ENCODE results near the gene PPP1R14C.

PPP1R14C gene

GRCh38 chr6:150227281-150227680 is 84.4 kb downstream of the PPP1R14C start:
- H3K4me2 ChIP-seq: no peak overlapping the region
- H3K27ac ChIP-seq: no peak overlapping the region
- no peaks in the 10 kb centered on the region for H3K36me3 ChIP-seq (ENCODE audit: insufficient read depth)
- no peaks in the 10 kb centered on the region for H4K20me1 ChIP-seq (ENCODE audit: insufficient read depth)
- H2AFZ ChIP-seq (ENCODE audit: low read depth): no peak overlapping the region
- no peaks in the 10 kb centered on the region for H3K4me1 ChIP-seq (ENCODE audit: low read depth, poor library complexity, severe bottlenecking)
- no peak overlapping the region for H3K4me3 ChIP-seq (IDR thresholded peaks at IDR 0.05; ENCODE audit: insufficient read depth, low read depth, low read length)
- no peaks in the 10 kb centered on the region for H3K27me3 ChIP-seq (ENCODE audit: insufficient read depth, low read depth)
- no peak for TF ChIP-seq CTCF (conservative IDR thresholded peaks at IDR 0.05; ENCODE audit: low read depth, low read length)
- H3K9ac ChIP-seq: no peak overlapping the region
- no peaks in the 10 kb centered on the region for H3K79me2 ChIP-seq (ENCODE audit: insufficient read depth, low read depth)

GRCh38 chr6:150228072-150228733 is 85.4 kb downstream of the PPP1R14C start:
- no peak for TF ChIP-seq CTCF (conservative IDR thresholded peaks at IDR 0.05; ENCODE audit: low read depth, low read length)
- Histone ChIP-seq H3K79me2 (ENCODE audit: insufficient read depth, low read depth) (no peaks in the 10 kb centered on the region), H3K36me3 (ENCODE audit: insufficient read depth) (no peaks in the 10 kb centered on the region), H3K27me3 (ENCODE audit: insufficient read depth, low read depth) (no peaks in the 10 kb centered on the region), H2AFZ (ENCODE audit: low read depth) (no peak overlapping the region), H4K20me1 (ENCODE audit: insufficient read depth) (no peaks in the 10 kb centered on the region), H3K4me3 (IDR thresholded peaks at IDR 0.05; ENCODE audit: insufficient read depth, low read depth, low read length) (no peak overlapping the region), H3K4me1 (ENCODE audit: low read depth, poor library complexity, severe bottlenecking) (no peaks in the 10 kb centered on the region), H3K27ac (no peak overlapping the region), H3K9ac (no peak overlapping the region), H3K4me2 (no peak overlapping the region)

GRCh38 chr6:150229436-150230163 is 86.8 kb downstream of the PPP1R14C start:
- Histone ChIP-seq H3K4me3 (IDR thresholded peaks at IDR 0.05; ENCODE audit: insufficient read depth, low read depth, low read length) (no peak overlapping the region), H3K27ac (no peak overlapping the region), H3K36me3 (ENCODE audit: insufficient read depth) (no peaks in the 10 kb centered on the region), H2AFZ (ENCODE audit: low read depth) (no peak overlapping the region), H3K4me2 (no peak overlapping the region), H3K27me3 (ENCODE audit: insufficient read depth, low read depth) (no peaks in the 10 kb centered on the region), H4K20me1 (ENCODE audit: insufficient read depth) (no peaks in the 10 kb centered on the region), H3K9ac (no peak overlapping the region), H3K4me1 (ENCODE audit: low read depth, poor library complexity, severe bottlenecking) (no peaks in the 10 kb centered on the region), H3K79me2 (ENCODE audit: insufficient read depth, low read depth) (no peaks in the 10 kb centered on the region)
- TF ChIP-seq CTCF (conservative IDR thresholded peaks at IDR 0.05; ENCODE audit: low read depth, low read length): no peak

GRCh38 chr6:150230164-150230561 is 87.3 kb downstream of the PPP1R14C start:
- no peak overlapping the region for H3K9ac ChIP-seq
- no peak overlapping the region for H2AFZ ChIP-seq (ENCODE audit: low read depth)
- H3K27me3 ChIP-seq (ENCODE audit: insufficient read depth, low read depth): no peaks in the 10 kb centered on the region
- H3K79me2 ChIP-seq (ENCODE audit: insufficient read depth, low read depth): no peaks in the 10 kb centered on the region
- no peaks in the 10 kb centered on the region for H3K4me1 ChIP-seq (ENCODE audit: low read depth, poor library complexity, severe bottlenecking)
- TF ChIP-seq CTCF (conservative IDR thresholded peaks at IDR 0.05; ENCODE audit: low read depth, low read length): no peak
- H3K27ac ChIP-seq: no peak overlapping the region
- no peaks in the 10 kb centered on the region for H4K20me1 ChIP-seq (ENCODE audit: insufficient read depth)
- no peak overlapping the region for H3K4me3 ChIP-seq (IDR thresholded peaks at IDR 0.05; ENCODE audit: insufficient read depth, low read depth, low read length)
- H3K36me3 ChIP-seq (ENCODE audit: insufficient read depth): no peaks in the 10 kb centered on the region
- H3K4me2 ChIP-seq: no peak overlapping the region
